Activated T-cell treated with anti-CD3 and anti-CD28 coated beads, Interleukin-2, amount 50 U/mL, for 4 hours (primary cell): ENCODE results near the gene TIMM29. TPM values are rescaled to one million over a fixed set of nuclear protein-coding genes. Genes with fewer than 3 reads are reported as not detected.
"Not testable (repeated sequence)": the region's sequence is repeated elsewhere in the genome, so short reads cannot be mapped to it uniquely, and the experiment has no call there.

Source experiments
- ATAC-seq, 2 donors: fragments of 200-7000 bp; cut with Tn5 transposase; one replicate each; pipeline ENCODE4 v1.10.0; 2021
- DNase-seq: peaks from one replicate; pipeline ENCODE4 v3.0.0-alpha.2; 2020
- H3K27me3 Mint-ChIP-seq: one replicate; pipeline ENCODE4 v1.8.0; 2021; ENCODE audit warnings: low read depth, mixed read lengths
- H3K36me3 Mint-ChIP-seq: one replicate; pipeline ENCODE4 v1.8.0; 2022; ENCODE audit warnings: mixed read lengths; ENCODE audit not compliant: insufficient read depth
- H3K4me1 Mint-ChIP-seq: one replicate; pipeline ENCODE4 v1.8.0; 2021; ENCODE audit warnings: low read depth, mixed read lengths
- H3K4me3 Mint-ChIP-seq: one replicate; pipeline ENCODE4 v1.8.0; 2021; ENCODE audit warnings: mild to moderate bottlenecking, moderate library complexity, mixed read lengths
- H3K9me3 Mint-ChIP-seq: one replicate; pipeline ENCODE4 v1.8.0; 2021; ENCODE audit warnings: mixed read lengths
- total RNA-seq, 3 donors: library from RNA; stranded (reverse); gene quantifications; one replicate each; pipeline ENCODE4 v1.2.1, GENCODE V29; 2021

The TIMM29 gene
- total RNA-seq, 3 donors from 2014 or later = 23.2 to 29.5 (median 24.4) TPM

- ATAC-seq = no peak
- H3K36me3 Mint-ChIP-seq = peaks cover 23% of the 10 kb centered on the region
These were observed 7.8 kb upstream of the TIMM29 start for GRCh38 chr19:10920781-10921180.

GRCh38 chr19:10921199-10921909 lies 7.3 kb upstream of the TIMM29 start:
- Mint-ChIP-seq H3K4me1 (no peaks in the 10 kb centered on the region), H3K27me3 (no peaks in the 10 kb centered on the region), H3K9me3 (no peaks in the 10 kb centered on the region), H3K4me3 (no peak overlapping the region), H3K36me3 (peaks cover 23% of the 10 kb centered on the region)
- DNase-seq = no peak
- ATAC-seq = no peak

More at GRCh38 chr19:10920781-10921180, 7.8 kb upstream of the TIMM29 start:
- no peaks in the 10 kb centered on the region for H3K27me3 Mint-ChIP-seq
- H3K4me1 Mint-ChIP-seq = no peaks in the 10 kb centered on the region
- no peak overlapping the region for H3K4me3 Mint-ChIP-seq
- DNase-seq = no peak
- no peaks in the 10 kb centered on the region for H3K9me3 Mint-ChIP-seq

DNA sequence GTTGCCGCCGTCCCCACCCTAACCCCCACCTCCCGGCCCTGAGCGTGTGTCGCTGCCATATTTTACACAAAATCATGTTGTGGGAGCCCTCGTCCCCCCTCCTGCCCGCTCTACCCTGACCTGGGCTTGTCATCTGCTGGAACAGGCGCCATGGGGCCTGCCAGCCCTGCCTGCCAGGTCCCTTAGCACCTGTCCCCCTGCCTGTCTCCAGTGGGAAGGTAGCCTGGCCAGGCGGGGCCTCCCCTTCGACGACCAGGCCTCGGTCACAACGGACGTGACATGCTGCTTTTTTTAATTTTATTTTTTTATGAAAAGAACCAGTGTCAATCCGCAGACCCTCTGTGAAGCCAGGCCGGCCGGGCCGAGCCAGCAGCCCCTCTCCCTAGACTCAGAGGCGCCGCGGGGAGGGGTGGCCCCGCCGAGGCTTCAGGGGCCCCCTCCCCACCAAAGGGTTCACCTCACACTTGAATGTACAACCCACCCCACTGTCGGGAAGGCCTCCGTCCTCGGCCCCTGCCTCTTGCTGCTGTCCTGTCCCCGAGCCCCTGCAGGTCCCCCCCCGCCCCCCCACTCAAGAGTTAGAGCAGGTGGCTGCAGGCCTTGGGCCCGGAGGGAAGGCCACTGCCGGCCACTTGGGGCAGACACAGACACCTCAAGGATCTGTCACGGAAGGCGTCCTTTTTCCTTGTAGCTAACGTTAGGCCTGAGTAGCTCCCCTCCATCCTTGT lies 6.5 kb upstream of the TIMM29 start:
- Mint-ChIP-seq H3K4me3 (no peak overlapping the region), H3K9me3 (no peaks in the 10 kb centered on the region), H3K4me1 (peaks cover under 1% of the 10 kb centered on the region), H3K36me3 (peaks cover 23% of the 10 kb centered on the region), H3K27me3 (no peaks in the 10 kb centered on the region)
- no peak for ATAC-seq
- no peak for DNase-seq

DNA sequence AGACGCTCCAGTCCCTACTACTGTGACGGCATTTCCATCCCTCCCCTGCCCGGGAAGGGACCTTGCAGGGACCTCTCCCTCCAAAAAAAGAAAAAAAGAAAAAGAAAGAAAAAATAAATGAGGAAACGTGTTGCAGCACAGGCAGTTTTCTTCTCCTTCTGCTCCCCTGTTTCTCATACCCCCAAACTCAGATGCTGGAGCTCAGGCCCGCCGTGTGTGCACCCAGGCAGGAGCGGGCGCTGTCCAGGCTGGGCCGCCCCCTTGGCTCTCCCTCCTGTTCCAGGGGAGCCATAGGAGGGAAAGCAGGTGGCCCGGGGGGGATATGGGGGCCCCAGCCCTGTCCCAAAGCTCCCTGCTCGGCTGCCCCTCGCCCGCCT lies 6.0 kb upstream of the TIMM29 start:
- H3K36me3 Mint-ChIP-seq = peaks cover 23% of the 10 kb centered on the region
- no peaks in the 10 kb centered on the region for H3K9me3 Mint-ChIP-seq
- no peaks in the 10 kb centered on the region for H3K27me3 Mint-ChIP-seq
- H3K4me3 Mint-ChIP-seq = no peak overlapping the region
- ATAC-seq (no peak), DNase-seq (no peak)
- peaks cover 4% of the 10 kb centered on the region for H3K4me1 Mint-ChIP-seq

DNA sequence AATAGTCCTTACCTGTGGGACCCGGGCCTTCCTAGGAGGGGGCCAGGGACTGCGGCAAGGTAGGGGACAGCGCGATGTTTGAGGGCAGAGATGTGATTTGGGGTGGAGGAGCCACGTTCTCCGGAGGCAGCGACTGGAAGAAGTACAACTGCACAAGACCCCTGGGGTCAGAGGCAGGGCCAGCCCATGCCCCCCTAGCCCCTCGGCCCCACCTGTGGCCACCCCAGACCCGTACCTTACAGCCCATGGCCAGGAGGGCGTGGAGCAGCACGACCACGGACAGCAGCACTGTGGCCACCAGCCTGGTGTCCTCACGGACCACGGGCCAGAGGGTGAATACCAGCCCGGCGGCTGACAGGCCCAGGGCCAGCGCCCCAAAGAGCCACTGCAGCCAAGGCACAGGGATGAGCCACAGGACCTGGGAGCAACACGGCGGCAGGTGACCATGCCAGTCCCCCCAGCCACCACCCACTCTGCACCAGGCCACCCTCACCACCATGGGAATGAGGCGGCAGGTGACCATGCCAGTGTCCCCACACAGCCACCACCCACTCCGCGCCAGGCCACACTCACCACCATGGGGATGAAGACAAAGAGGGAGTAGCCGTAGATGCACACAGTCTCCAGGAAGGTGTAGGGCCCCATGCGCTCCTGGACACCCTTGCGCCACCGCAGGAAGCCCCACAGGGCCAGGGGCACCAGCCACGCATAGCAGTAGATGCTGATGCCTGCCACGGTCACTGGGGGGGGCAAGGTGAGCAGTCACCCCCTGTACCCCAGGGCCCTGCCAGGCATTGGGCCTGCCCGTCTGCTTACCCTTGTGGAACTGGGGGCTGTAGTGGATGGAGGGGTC lies 5.1 kb upstream of the TIMM29 start:
- H3K36me3 Mint-ChIP-seq = peaks cover 23% of the 10 kb centered on the region
- H3K4me1 Mint-ChIP-seq = peaks cover 4% of the 10 kb centered on the region
- H3K27me3 Mint-ChIP-seq = no peaks in the 10 kb centered on the region
- ATAC-seq (no peak), DNase-seq (no peak)
- H3K4me3 Mint-ChIP-seq = no peak overlapping the region
- H3K9me3 Mint-ChIP-seq = no peaks in the 10 kb centered on the region

- H3K36me3 Mint-ChIP-seq = peaks cover 18% of the 10 kb centered on the region
- peaks cover 8% of the 10 kb centered on the region for H3K4me1 Mint-ChIP-seq
- ATAC-seq (no peak), DNase-seq (no peak)
- no peak overlapping the region for H3K4me3 Mint-ChIP-seq
- no peaks in the 10 kb centered on the region for H3K27me3 Mint-ChIP-seq
- no peaks in the 10 kb centered on the region for H3K9me3 Mint-ChIP-seq
These were observed 4.0 kb upstream of the TIMM29 start for GRCh38 chr19:10924597-10924996.

DNA sequence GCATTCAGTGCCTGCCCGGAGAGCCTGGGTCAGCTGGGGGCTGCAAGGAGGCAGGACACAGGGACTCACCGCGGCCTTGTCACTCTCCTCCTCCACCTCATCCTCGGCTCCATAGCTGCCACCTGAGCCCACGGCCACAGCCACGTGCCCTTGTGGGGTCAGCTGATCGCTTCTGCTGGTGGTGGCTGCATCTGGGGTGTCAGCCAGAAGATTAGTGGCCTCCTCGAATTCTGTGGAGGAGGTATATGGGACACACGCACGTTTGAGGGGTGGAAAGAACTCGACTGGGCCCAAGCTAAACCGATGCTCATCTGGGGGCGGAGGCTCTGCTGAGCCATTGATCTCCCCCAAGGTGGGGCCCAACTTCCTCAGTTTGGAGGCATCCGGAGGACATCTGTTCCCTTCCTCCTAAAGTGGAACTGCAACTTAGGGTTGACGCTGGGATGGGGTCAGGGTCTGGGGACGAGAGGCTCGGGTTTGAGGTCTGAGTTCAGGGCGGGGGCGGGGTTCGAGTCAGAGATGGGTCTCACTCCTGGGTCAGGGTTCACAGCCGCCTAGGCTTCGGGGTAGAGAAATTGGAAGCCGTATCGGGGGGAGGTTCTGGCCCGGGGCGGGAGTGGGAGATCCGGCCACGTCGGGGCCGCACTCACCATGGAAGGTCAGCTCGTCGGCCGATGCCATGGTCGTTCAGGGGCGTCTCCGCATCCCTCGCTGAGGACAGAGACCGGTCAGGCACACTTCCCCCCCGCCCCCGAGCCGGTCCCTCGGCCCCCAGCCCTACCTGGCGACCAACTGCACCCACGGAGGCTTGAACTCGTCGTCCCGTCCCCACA lies 665 bp upstream of the TIMM29 start:
- Mint-ChIP-seq H3K9me3 (no peaks in the 10 kb centered on the region), H3K4me1 (peaks cover 19% of the 10 kb centered on the region), H3K27me3 (no peaks in the 10 kb centered on the region), H3K36me3 (peaks cover 11% of the 10 kb centered on the region), H3K4me3 (peak overlapping the region; percentile 92)
- ATAC-seq = peak; percentile 1 to 13
- DNase-seq = no peak

GRCh38 chr19:10929402-10929794 lies 787 bp downstream of the TIMM29 start:
- Mint-ChIP-seq H3K4me3 (peak overlapping the region; percentile 92), H3K9me3 (no peaks in the 10 kb centered on the region), H3K4me1 (peaks cover 19% of the 10 kb centered on the region), H3K36me3 (peaks cover 7% of the 10 kb centered on the region), H3K27me3 (no peaks in the 10 kb centered on the region)
- no peak for ATAC-seq
- DNase-seq = no peak

DNA sequence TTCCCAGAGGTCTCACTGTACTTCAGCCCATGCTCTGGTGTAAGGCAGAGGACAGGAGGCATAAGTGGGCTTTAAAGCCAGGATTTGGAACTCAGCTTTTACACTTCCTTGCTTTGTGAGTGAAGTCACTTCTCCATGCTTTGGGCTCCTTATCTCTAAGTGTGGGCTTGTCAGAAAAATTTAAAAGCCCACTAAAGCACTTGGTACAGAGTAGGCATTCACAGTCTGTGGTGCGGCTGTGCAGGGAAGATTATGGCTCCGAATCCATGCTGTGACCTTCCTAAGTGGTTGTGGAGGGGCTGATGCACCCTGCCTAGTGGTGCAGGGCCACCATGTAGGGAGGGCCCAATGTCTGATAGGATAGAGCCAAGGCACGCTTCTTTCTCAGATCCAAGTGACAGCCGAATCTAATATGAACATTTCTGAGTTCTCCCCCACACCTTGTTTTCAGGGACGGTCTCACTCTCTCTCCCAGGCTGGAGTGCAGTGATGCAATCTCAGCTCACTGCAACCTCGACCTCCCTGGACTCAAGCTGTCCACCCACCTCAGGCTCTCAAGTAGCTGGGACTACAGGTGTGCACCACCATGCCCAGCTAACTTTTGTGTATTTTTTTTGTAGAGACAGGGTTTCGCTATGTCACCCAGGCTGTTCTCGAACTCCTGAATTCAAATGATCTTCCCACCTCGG lies 6.9 kb downstream of the TIMM29 start:
- Mint-ChIP-seq H3K4me3 (no peak overlapping the region), H3K4me1 (peaks cover 9% of the 10 kb centered on the region), H3K9me3 (no peaks in the 10 kb centered on the region), H3K27me3 (no peaks in the 10 kb centered on the region), H3K36me3 (peaks cover 2% of the 10 kb centered on the region)
- no peak for DNase-seq
- ATAC-seq = no peak

DNA sequence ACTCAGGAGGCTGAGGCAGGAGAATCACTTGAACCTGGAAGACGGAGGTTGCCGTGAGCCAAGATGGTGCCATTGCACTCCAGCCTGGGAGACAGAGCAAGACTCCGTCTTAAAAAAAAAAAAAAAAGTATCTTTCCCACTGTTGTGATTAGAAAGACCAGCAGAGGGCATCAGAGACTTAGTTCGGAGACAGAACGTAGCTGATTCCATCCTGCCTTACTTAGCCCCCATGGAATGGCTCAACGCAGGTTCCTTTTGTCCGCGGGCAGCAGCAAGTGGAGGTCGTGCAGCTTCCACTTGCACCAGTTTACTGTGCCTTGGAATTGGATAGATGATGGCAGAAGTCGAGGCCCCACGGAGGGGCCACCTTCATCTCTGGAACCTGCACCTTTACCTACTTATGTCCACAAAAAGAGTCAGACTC lies 8.1 kb downstream of the TIMM29 start:
- Mint-ChIP-seq H3K36me3 (peaks cover 2% of the 10 kb centered on the region), H3K27me3 (no peaks in the 10 kb centered on the region), H3K4me3 (no peak overlapping the region), H3K4me1 (peaks cover 6% of the 10 kb centered on the region), H3K9me3 (no peaks in the 10 kb centered on the region)
- DNase-seq (no peak), ATAC-seq (peak; percentile 73 to 89)

- H3K36me3 Mint-ChIP-seq, H3K4me1 Mint-ChIP-seq, H3K4me3 Mint-ChIP-seq, DNase-seq, H3K27me3 Mint-ChIP-seq, ATAC-seq, H3K9me3 Mint-ChIP-seq: not testable (repeated sequence)
These were observed 13.0 kb downstream of the TIMM29 start for GRCh38 chr19:10941649-10942048.

DNA sequence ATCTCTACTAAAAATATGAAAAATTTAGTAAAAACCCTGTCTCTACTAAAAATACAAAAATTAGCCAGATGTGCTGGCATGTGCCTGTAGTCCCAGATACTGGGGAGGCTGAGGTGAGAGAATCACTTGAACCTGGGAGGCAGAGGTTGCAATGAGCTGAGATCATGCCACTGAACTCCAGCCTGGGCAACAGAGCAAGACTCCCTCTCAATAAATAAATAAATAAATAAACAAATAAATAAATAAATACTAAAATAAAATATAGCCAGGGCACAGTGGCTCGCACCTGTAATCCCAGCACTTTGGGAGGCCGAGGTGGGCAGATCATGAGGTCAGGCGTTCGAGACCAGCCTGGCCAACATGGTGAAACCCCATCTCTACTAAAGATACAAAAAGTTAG lies 14.8 kb downstream of the TIMM29 start:
- not testable (repeated sequence) for ATAC-seq, H3K36me3 Mint-ChIP-seq, H3K9me3 Mint-ChIP-seq, DNase-seq, H3K4me3 Mint-ChIP-seq, H3K27me3 Mint-ChIP-seq, H3K4me1 Mint-ChIP-seq

DNA sequence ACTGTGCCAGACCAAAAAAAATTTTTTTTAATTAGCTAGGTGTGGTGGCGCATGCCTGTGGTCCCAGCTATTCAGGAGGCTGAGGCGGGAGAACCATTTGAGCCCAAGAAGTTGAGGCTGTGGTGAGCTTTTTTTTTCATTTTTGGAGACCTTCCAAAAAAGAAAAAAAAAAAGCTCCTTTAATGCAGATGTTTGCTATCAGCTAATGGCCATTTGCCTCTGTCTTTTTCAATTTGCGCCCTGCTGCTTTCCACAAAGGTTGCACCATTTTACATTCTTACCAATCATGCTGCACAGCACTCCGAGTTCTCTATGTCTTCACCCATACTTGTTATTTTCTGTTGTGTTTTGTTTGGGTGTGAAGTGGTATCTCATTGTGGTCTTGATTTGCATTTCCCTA lies 16.7 kb downstream of the TIMM29 start:
- H3K27me3 Mint-ChIP-seq = no peaks in the 10 kb centered on the region
- no peaks in the 10 kb centered on the region for H3K9me3 Mint-ChIP-seq
- no peak for DNase-seq
- no peak overlapping the region for H3K4me3 Mint-ChIP-seq
- ATAC-seq = no peak
- H3K4me1 Mint-ChIP-seq = peaks cover 6% of the 10 kb centered on the region
- no peaks in the 10 kb centered on the region for H3K36me3 Mint-ChIP-seq
